ENCODE results near the gene GIPC1.
"Not testable (repeated sequence)": the region's sequence is repeated elsewhere in the genome, so short reads cannot be mapped to it uniquely, and the experiment has no call there.

GIPC1 gene

GRCh38 chr19:14517840-14518505, 22.0 kb upstream of the GIPC1 start, which contains the start of gene DNAJB1:
Gene DNAJB1 (minus strand): TSS chr19:14518397. CDS start chr19:14518349, 48 bp downstream.
- peak; percentile 60 for DNase-seq (ENCODE audit: low spot score)

- no peak for DNase-seq (ENCODE audit: low spot score)
Measured at GRCh38 chr19:14517446-14517839, 21.5 kb upstream of the GIPC1 start.

GRCh38 chr19:14516746-14517438, 21.0 kb upstream of the GIPC1 start:
- no peak for DNase-seq (ENCODE audit: low spot score)

- no peak for DNase-seq (ENCODE audit: low spot score)
Measured at GRCh38 chr19:14516048-14516534, 20.2 kb upstream of the GIPC1 start.

GRCh38 chr19:14515501-14516047, 19.6 kb upstream of the GIPC1 start:
- DNase-seq (ENCODE audit: low spot score) = no peak

GRCh38 chr19:14514215-14514863, 18.4 kb upstream of the GIPC1 start:
- no peak for DNase-seq (ENCODE audit: low spot score)

GRCh38 chr19:14512406-14512961, 16.6 kb upstream of the GIPC1 start:
- DNase-seq (ENCODE audit: low spot score) = no peak

GRCh38 chr19:14511229-14511593, 15.3 kb upstream of the GIPC1 start:
- no peak for DNase-seq (ENCODE audit: low spot score)

- no peak for DNase-seq (ENCODE audit: low spot score)
Measured at GRCh38 chr19:14510311-14511228, 14.6 kb upstream of the GIPC1 start.

GRCh38 chr19:14507704-14508542, 12.0 kb upstream of the GIPC1 start:
- no peak for DNase-seq (ENCODE audit: low spot score)

- peak; percentile 79 for DNase-seq (ENCODE audit: low spot score)
Measured at GRCh38 chr19:14505488-14506239, 9.7 kb upstream of the GIPC1 start.

- DNase-seq (ENCODE audit: low spot score) = not testable (repeated sequence)
Measured at GRCh38 chr19:14504575-14504974, 8.6 kb upstream of the GIPC1 start.

GRCh38 chr19:14503285-14503684, 7.4 kb upstream of the GIPC1 start:
- no peak for DNase-seq (ENCODE audit: low spot score)

- no peak for DNase-seq (ENCODE audit: low spot score)
Measured at GRCh38 chr19:14502334-14503092, 6.6 kb upstream of the GIPC1 start.

- DNase-seq (ENCODE audit: low spot score) = no peak
Measured at GRCh38 chr19:14497228-14497921, 1.4 kb upstream of the GIPC1 start.

GRCh38 chr19:14496834-14497227, 904 bp upstream of the GIPC1 start:
- no peak for DNase-seq (ENCODE audit: low spot score)

- DNase-seq (ENCODE audit: low spot score) = no peak
Measured at GRCh38 chr19:14495672-14496028, 277 bp downstream of the GIPC1 start.

GRCh38 chr19:14494910-14495671, 836 bp downstream of the GIPC1 start:
- no peak for DNase-seq (ENCODE audit: low spot score)

All from CD4-positive, alpha-beta T cell treated with Interleukin-2 at 100 ng/mL for 4 hours (primary cell).